ENCODE data around the gene TRIM37. TPM values are rescaled to one million over a fixed set of nuclear protein-coding genes. Genes with fewer than 3 reads are reported as not detected.

The TRIM37 gene
- total and polyA plus RNA-seq, 10 donors: 6.2 to 28.1 (median 16.9) TPM

DNA sequence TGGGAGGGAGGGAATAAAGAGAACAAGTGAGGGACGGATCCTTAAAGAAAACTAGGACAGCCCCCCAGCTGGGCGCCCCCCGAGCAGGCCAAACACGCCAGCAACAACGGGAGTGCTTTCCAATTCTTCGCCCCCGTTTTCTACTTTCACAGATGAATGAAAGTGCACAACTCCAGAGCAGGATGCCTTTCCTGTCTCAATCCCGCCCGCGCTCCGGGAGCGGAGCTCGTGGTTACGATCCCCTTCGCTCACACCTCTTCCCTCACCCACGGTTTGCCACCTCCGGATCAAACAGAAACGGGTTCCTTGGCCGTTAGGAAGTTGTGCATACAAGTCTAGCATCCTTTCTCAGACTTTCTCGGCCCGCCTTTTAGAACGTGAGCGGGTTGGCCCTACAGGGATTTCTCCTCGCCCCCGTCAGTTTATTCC is 47.6 kb upstream of the TRIM37 start:
- Histone ChIP-seq H3K27ac (peak overlapping the region; percentile 22 to 90 (median 84)), H3K36me3 (no peaks in the 10 kb centered on the region), H3K4me1 (peaks cover 0 to 74% (median 41%) of the 10 kb centered on the region in 6 donors), H3K4me3 (peak overlapping the region; percentile 67 to 100 (median 96)), H3K9me3 (no peaks in the 10 kb centered on the region), H3K27me3 (replicated peaks in 1 of 7) (no peaks in the 10 kb centered on the region)
- DNase-seq: peak; percentile 86
- WGBS, 5 donors: 0 to 1% (median 1%) methylated on average over 25 of the region's 25 CpGs
- intact Hi-C loops (cut with DNase I; ENCODE audit: low total_unique reads): no loop called here
- TF ChIP-seq POLR2AphosphoS5 (IDR thresholded peaks at IDR 0.05): no peak
- no peak for TF ChIP-seq POLR2A (IDR thresholded peaks at IDR 0.05)
- TF ChIP-seq, protein P1, sequence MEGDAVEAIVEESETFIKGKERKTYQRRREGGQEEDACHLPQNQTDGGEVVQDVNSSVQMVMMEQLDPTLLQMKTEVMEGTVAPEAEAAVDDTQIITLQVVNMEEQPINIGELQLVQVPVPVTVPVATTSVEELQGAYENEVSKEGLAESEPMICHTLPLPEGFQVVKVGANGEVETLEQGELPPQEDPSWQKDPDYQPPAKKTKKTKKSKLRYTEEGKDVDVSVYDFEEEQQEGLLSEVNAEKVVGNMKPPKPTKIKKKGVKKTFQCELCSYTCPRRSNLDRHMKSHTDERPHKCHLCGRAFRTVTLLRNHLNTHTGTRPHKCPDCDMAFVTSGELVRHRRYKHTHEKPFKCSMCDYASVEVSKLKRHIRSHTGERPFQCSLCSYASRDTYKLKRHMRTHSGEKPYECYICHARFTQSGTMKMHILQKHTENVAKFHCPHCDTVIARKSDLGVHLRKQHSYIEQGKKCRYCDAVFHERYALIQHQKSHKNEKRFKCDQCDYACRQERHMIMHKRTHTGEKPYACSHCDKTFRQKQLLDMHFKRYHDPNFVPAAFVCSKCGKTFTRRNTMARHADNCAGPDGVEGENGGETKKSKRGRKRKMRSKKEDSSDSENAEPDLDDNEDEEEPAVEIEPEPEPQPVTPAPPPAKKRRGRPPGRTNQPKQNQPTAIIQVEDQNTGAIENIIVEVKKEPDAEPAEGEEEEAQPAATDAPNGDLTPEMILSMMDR (IDR thresholded peaks at IDR 0.05 in 8 of 11, conservative IDR thresholded peaks at IDR 0.05 in 3 of 11): no peak

DNA sequence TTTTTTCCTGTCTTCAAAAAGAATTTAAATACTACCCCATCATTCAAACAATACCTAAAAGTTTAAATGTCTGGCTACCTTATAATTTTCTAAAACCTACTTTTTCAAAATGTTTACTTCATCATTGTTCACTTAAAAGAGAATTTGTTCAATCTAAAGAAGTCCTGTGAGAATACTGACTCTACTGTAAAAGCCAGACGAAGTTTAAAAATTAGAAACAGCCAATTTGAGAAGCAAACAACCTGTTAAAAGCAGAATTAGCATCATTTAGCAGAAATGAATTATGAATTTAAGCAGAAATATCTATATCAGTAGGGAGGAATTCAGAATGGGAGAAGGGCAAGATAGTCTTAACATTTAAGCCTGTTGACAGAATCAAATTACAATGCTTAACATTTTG is 46.2 kb upstream of the TRIM37 start:
- DNase-seq: no peak
- Histone ChIP-seq H3K4me1 (peaks cover 0 to 66% (median 41%) of the 10 kb centered on the region in 6 donors), H3K9me3 (no peaks in the 10 kb centered on the region), H3K27ac (peak overlapping the region in 1 of 8 donors; percentile 83), H3K4me3 (peak overlapping the region in 1 of 8 donors; percentile 100), H3K36me3 (no peaks in the 10 kb centered on the region), H3K27me3 (replicated peaks in 1 of 7) (no peaks in the 10 kb centered on the region)
- 58 to 74% (median 73%) methylated on average over 1 of the region's 1 CpG for WGBS, 5 donors
- intact Hi-C loops (cut with DNase I; ENCODE audit: low total_unique reads): no loop called here
- no peak for TF ChIP-seq POLR2AphosphoS5 (IDR thresholded peaks at IDR 0.05)
- TF ChIP-seq, protein P1 (IDR thresholded peaks at IDR 0.05 in 8 of 11, conservative IDR thresholded peaks at IDR 0.05 in 3 of 11): no peak
- TF ChIP-seq POLR2A (IDR thresholded peaks at IDR 0.05): no peak

DNA sequence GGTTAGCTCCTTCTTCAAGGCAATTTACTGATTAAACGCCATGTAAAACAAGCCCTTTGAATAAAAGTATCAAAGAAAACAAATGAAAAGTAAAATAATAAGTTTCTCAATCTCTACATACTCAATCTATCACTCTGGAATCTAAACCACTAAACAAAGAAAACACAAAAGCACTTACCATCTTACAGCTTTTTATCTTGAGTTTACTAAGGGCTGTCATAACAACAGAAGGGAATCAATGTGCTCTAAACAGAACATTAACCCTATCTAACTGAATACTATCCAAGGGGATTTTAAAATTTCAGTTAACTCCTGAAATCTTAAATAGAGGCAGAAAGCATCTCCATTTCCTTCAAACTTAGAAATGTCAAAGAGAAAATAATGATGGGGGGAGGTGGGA is 44.9 kb upstream of the TRIM37 start:
- peaks cover 0 to 52% (median 36%) of the 10 kb centered on the region in 6 donors for H3K4me1 ChIP-seq

GRCh38 chr17:59151006-59151405 is 44.3 kb upstream of the TRIM37 start:
- WGBS, 5 donors: 81 to 89% (median 87%) methylated on average over 5 of the region's 5 CpGs

More for the DNA sequence above, 44.9 kb upstream of the TRIM37 start:
- Histone ChIP-seq H3K36me3 (no peaks in the 10 kb centered on the region), H3K27ac (no peak overlapping the region), H3K27me3 (replicated peaks in 1 of 7) (no peaks in the 10 kb centered on the region), H3K4me3 (no peak overlapping the region), H3K9me3 (no peaks in the 10 kb centered on the region)
- no peak for TF ChIP-seq POLR2AphosphoS5 (IDR thresholded peaks at IDR 0.05)
- intact Hi-C loops (cut with DNase I; ENCODE audit: low total_unique reads): no loop called here
- 85 to 98% (median 89%) methylated on average over 1 of the region's 1 CpG for WGBS, 5 donors
- DNase-seq: no peak

GRCh38 chr17:59149841-59150511 is 43.3 kb upstream of the TRIM37 start:
- H3K27ac ChIP-seq: no peak overlapping the region
- H3K4me3 ChIP-seq: no peak overlapping the region
- H3K9me3 ChIP-seq: no peaks in the 10 kb centered on the region
- peaks cover 0 to 42% (median 26%) of the 10 kb centered on the region in 6 donors for H3K4me1 ChIP-seq
- WGBS, 5 donors: 77 to 88% (median 80%) methylated on average over 5 of the region's 5 CpGs
- H3K27me3 ChIP-seq (replicated peaks in 1 of 7): no peaks in the 10 kb centered on the region
- no peak for DNase-seq
- TF ChIP-seq, protein P1 (IDR thresholded peaks at IDR 0.05 in 8 of 11, conservative IDR thresholded peaks at IDR 0.05 in 3 of 11): no peak
- TF ChIP-seq POLR2A (IDR thresholded peaks at IDR 0.05): no peak
- no peak for TF ChIP-seq POLR2AphosphoS5 (IDR thresholded peaks at IDR 0.05)
- H3K36me3 ChIP-seq: no peaks in the 10 kb centered on the region
- intact Hi-C loops (cut with DNase I; ENCODE audit: low total_unique reads): no loop called here

More at GRCh38 chr17:59151006-59151405, 44.3 kb upstream of the TRIM37 start:
- no peak for DNase-seq
- TF ChIP-seq POLR2AphosphoS5 (IDR thresholded peaks at IDR 0.05): no peak
- Histone ChIP-seq H3K27me3 (replicated peaks in 1 of 7) (no peaks in the 10 kb centered on the region), H3K36me3 (no peaks in the 10 kb centered on the region), H3K27ac (no peak overlapping the region), H3K4me3 (no peak overlapping the region), H3K4me1 (peaks cover 0 to 46% (median 30%) of the 10 kb centered on the region in 6 donors), H3K9me3 (no peaks in the 10 kb centered on the region)
- intact Hi-C loops (cut with DNase I; ENCODE audit: low total_unique reads): no loop called here

Measured in spleen (tissue), 11 donors.